Parathyroid adenoma (tissue), 2 donors: ENCODE data around the gene NOX1.
"Not testable (repeated sequence)": the region's sequence is repeated elsewhere in the genome, so short reads cannot be mapped to it uniquely, and the experiment has no call there.

Experiments used
- H2AFZ ChIP-seq: fragments of 300-600 bp; sonication (generic); one replicate; pipeline ENCODE4 v1.7.0; 2017; ENCODE audit warnings: antibody characterized with exemption, mild to moderate bottlenecking
- H3K27ac ChIP-seq: fragments of 300-600 bp; sonication (generic); one replicate; pipeline ENCODE4 v1.7.0; 2017
- H3K27me3 ChIP-seq: fragments of 300-600 bp; sonication (generic); one replicate; pipeline ENCODE4 v1.7.0; 2017; ENCODE audit warnings: low read length; ENCODE audit not compliant: control insufficient read depth, insufficient read depth
- H3K36me3 ChIP-seq: fragments of 300-600 bp; sonication (generic); one replicate; pipeline ENCODE4 v1.7.0; 2017; ENCODE audit warnings: low read length; ENCODE audit not compliant: control insufficient read depth, insufficient read depth
- H3K4me1 ChIP-seq: fragments of 300-600 bp; sonication (generic); one replicate; pipeline ENCODE4 v1.7.0; 2017; ENCODE audit warnings: control low read depth
- H3K4me2 ChIP-seq: fragments of 300-600 bp; sonication (generic); one replicate; pipeline ENCODE4 v1.7.0; 2017; ENCODE audit warnings: low read length
- H3K4me3 ChIP-seq: fragments of 300-600 bp; sonication (generic); one replicate; pipeline ENCODE4 v1.7.0; 2017; ENCODE audit warnings: low read depth, low read length
- H3K79me2 ChIP-seq: fragments of 300-600 bp; sonication (generic); one replicate; pipeline ENCODE4 v1.7.0; 2017; ENCODE audit warnings: control low read depth
- H3K9ac ChIP-seq: fragments of 300-600 bp; sonication (generic); one replicate; pipeline ENCODE4 v1.7.0; 2017; ENCODE audit warnings: mild to moderate bottlenecking
- H3K9me3 ChIP-seq: fragments of 300-600 bp; sonication (generic); one replicate; pipeline ENCODE4 v1.7.0; 2017; ENCODE audit warnings: low read length; ENCODE audit not compliant: control insufficient read depth
- CTCF ChIP-seq: fragments of 300-600 bp; sonication (generic); IDR thresholded peaks from one replicate; pipeline ENCODE4 v1.7.0; 2017; ENCODE audit warnings: antibody characterized with exemption, mild to moderate bottlenecking
- donor health status: primary hyperparathyroidism.

The NOX1 gene

GRCh38 chrX:100812216-100813158 is 61.7 kb downstream of the NOX1 start:
- H3K4me3 ChIP-seq: no peak overlapping the region
- H3K27me3 ChIP-seq: no peaks in the 10 kb centered on the region
- H3K79me2 ChIP-seq: no peaks in the 10 kb centered on the region
- H3K9ac ChIP-seq: no peak overlapping the region
- H3K9me3 ChIP-seq: no peaks in the 10 kb centered on the region
- no peak overlapping the region for H2AFZ ChIP-seq
- no peak overlapping the region for H3K27ac ChIP-seq
- H3K4me2 ChIP-seq: no peak overlapping the region
- no peak for TF ChIP-seq CTCF
- H3K36me3 ChIP-seq: no peaks in the 10 kb centered on the region
- H3K4me1 ChIP-seq: no peaks in the 10 kb centered on the region

GRCh38 chrX:100808265-100808664 is 65.9 kb downstream of the NOX1 start:
- not testable (repeated sequence) for H3K27ac ChIP-seq, H3K4me1 ChIP-seq, H3K4me2 ChIP-seq, H3K27me3 ChIP-seq, H2AFZ ChIP-seq, H3K4me3 ChIP-seq, H3K9ac ChIP-seq, H3K36me3 ChIP-seq, H3K9me3 ChIP-seq, H3K79me2 ChIP-seq

- Histone ChIP-seq H3K4me1 (no peaks in the 10 kb centered on the region), H3K9me3 (no peaks in the 10 kb centered on the region), H3K27me3 (no peaks in the 10 kb centered on the region), H3K9ac (no peak overlapping the region), H3K79me2 (no peaks in the 10 kb centered on the region), H3K4me3 (no peak overlapping the region), H3K36me3 (no peaks in the 10 kb centered on the region), H3K4me2 (no peak overlapping the region), H2AFZ (no peak overlapping the region), H3K27ac (no peak overlapping the region)
- TF ChIP-seq CTCF: no peak
These were observed 69.4 kb downstream of the NOX1 start for GRCh38 chrX:100804780-100805179.

GRCh38 chrX:100802843-100803242 is 71.3 kb downstream of the NOX1 start:
- no peak overlapping the region for H3K27ac ChIP-seq
- no peak for TF ChIP-seq CTCF
- no peaks in the 10 kb centered on the region for H3K9me3 ChIP-seq
- H3K79me2 ChIP-seq: no peaks in the 10 kb centered on the region
- no peaks in the 10 kb centered on the region for H3K27me3 ChIP-seq
- no peaks in the 10 kb centered on the region for H3K4me1 ChIP-seq
- H3K36me3 ChIP-seq: no peaks in the 10 kb centered on the region
- no peak overlapping the region for H2AFZ ChIP-seq
- H3K4me2 ChIP-seq: no peak overlapping the region
- H3K9ac ChIP-seq: no peak overlapping the region
- H3K4me3 ChIP-seq: no peak overlapping the region

GRCh38 chrX:100798484-100799214 is 75.5 kb downstream of the NOX1 start:
- no peak for TF ChIP-seq CTCF
- no peak overlapping the region for H3K4me3 ChIP-seq
- H2AFZ ChIP-seq: no peak overlapping the region
- H3K36me3 ChIP-seq: no peaks in the 10 kb centered on the region
- no peaks in the 10 kb centered on the region for H3K9me3 ChIP-seq
- H3K4me2 ChIP-seq: no peak overlapping the region
- H3K27me3 ChIP-seq: no peaks in the 10 kb centered on the region
- H3K79me2 ChIP-seq: no peaks in the 10 kb centered on the region
- no peak overlapping the region for H3K27ac ChIP-seq
- H3K9ac ChIP-seq: no peak overlapping the region
- H3K4me1 ChIP-seq: no peaks in the 10 kb centered on the region
